Neural cell (in vitro differentiated cells): ENCODE data around the gene CPNE4.

ENCODE experiments used
- CTCF ChIP-seq: fragments of 450-650 bp; IDR thresholded peaks from 2 replicates; pipeline ENCODE4 v1.5.1; 2014; ENCODE audit warnings: antibody characterized with exemption, mild to moderate bottlenecking, moderate library complexity; ENCODE audit not compliant: poor library complexity, severe bottlenecking
- EP300 ChIP-seq: fragments of 450-650 bp; conservative IDR thresholded peaks from 2 replicates; pipeline ENCODE4 v1.6.1; 2014; ENCODE audit warnings: antibody characterized with exemption, mild to moderate bottlenecking, moderate library complexity; ENCODE audit not compliant: poor library complexity, severe bottlenecking
- EZH2 ChIP-seq: fragments of 200-600, 300-800 bp; shearing (Covaris generic), sonication (generic); IDR thresholded peaks from 2 replicates; pipeline ENCODE4 v1.6.1; 2014; ENCODE audit warnings: antibody characterized with exemption, low read length, borderline replicate concordance, mild to moderate bottlenecking; ENCODE audit not compliant: insufficient read depth, poor library complexity, severe bottlenecking
- POLR2AphosphoS5 ChIP-seq: IDR thresholded peaks from 2 replicates; pipeline ENCODE4 v1.6.1; 2012
- RAD21 ChIP-seq: fragments of 450-650 bp; conservative IDR thresholded peaks from 2 replicates; pipeline ENCODE4 v1.6.1; 2014; ENCODE audit warnings: antibody characterized with exemption, mild to moderate bottlenecking, moderate library complexity
- REST ChIP-seq: IDR thresholded peaks from 2 replicates; pipeline ENCODE4 v1.6.1; 2012; ENCODE audit warnings: borderline replicate concordance
- TAF1 ChIP-seq: IDR thresholded peaks from 2 replicates; pipeline ENCODE4 v1.6.1; 2012; ENCODE audit warnings: low read depth

- TF ChIP-seq CTCF (no peak), POLR2AphosphoS5 (no peak), EZH2 (no peak), RAD21 (no peak), EP300 (no peak), REST (no peak), TAF1 (no peak)
Observed at GRCh38 chr3:132062535-132062934, 27.7 kb upstream of the CPNE4 start.
